Kidney (tissue), 14 donors: ENCODE measurements around the gene TBL3. TPM values are rescaled to one million over a fixed set of nuclear protein-coding genes. Genes with fewer than 3 reads are reported as not detected.
A peak's percentile ranks its signal among the peaks of the same experiment; 100 is the strongest.

Experiments
- DNase-seq, 5 donors: peaks; one replicate each; pipeline ENCODE4 v3.0.0-alpha.2; 2013 to 2020
- FAIRE-seq: peaks from 2 replicates; lab custom pipeline; 2012; peaks lifted over from hg19 to GRCh38; lab: Jason Lieb, UNC
- H3K27ac ChIP-seq, 2 donors: one replicate each; pipeline ENCODE4 v1.7.0; 2013; ENCODE audit warnings: low read depth in 2 of 2, low read length in 2 of 2, inconsistent platforms in 1 of 2
- H3K27me3 ChIP-seq: one replicate; pipeline ENCODE4 v1.7.1; 2013; ENCODE audit warnings: low read length, inconsistent platforms; ENCODE audit not compliant: control insufficient read depth, insufficient read depth
- H3K36me3 ChIP-seq, 3 donors: one replicate each; pipeline versions ENCODE4 v1.7.0 to v1.7.1; 2013; ENCODE audit warnings: low read length in 3 of 3, control low read depth in 1 of 3, inconsistent platforms in 1 of 3; ENCODE audit not compliant: insufficient read depth in 3 of 3, control insufficient read depth in 2 of 3
- H3K4me1 ChIP-seq, 3 donors: one replicate each; pipeline versions ENCODE4 v1.7.0 to v1.7.1; 2013; ENCODE audit warnings: low read length in 3 of 3, inconsistent platforms in 1 of 3, low read depth in 1 of 3; ENCODE audit not compliant: control insufficient read depth in 2 of 3, insufficient read depth in 2 of 3
- H3K4me3 ChIP-seq, 3 donors: one replicate each; pipeline versions ENCODE4 v1.7.0 to v1.8.1; 2013; ENCODE audit warnings: low read length in 3 of 3, control low read depth in 1 of 3, inconsistent platforms in 1 of 3
- H3K9ac ChIP-seq, 3 donors: one replicate each; pipeline versions ENCODE4 v1.7.0 to v1.7.1; 2013; ENCODE audit warnings: low read length in 3 of 3, control low read depth in 1 of 3, inconsistent platforms in 1 of 3
- H3K9me3 ChIP-seq, 3 donors: one replicate each; pipeline versions ENCODE4 v1.7.0 to v1.7.1; 2013; ENCODE audit warnings: low read length in 3 of 3, control low read depth in 1 of 3, inconsistent platforms in 1 of 3; ENCODE audit not compliant: control insufficient read depth in 2 of 3, insufficient read depth in 1 of 3
- intact Hi-C: fragments of 100-400 bp; cut with DNase I; formaldehyde crosslinking; loops from one replicate; pipeline ENCODE4 v1.11.1; 2022
- polyA plus RNA-seq: library from polyadenylated mRNA; stranded (reverse); fragments of 350-450 nt; fragmentation: Illumina TruSeq; extraction: RNeasy Lipid Tissue Mini Kit (QIAGEN cat#74804); gene quantifications from one replicate; pipeline ENCODE4 v1.2.3, GENCODE V29; 2014; ENCODE audit warnings: low read depth, low replicate concordance; ENCODE audit not compliant: insufficient read depth
- total RNA-seq: library from RNA; stranded (reverse); fragmentation: NEBNext Ultra II Directional; extraction: Animal tissue kit (Norgen Biotek cat#: 25700); gene quantifications from one replicate; pipeline ENCODE4 v1.2.1, GENCODE V29; 2021
- TF ChIP-seq, protein P1 (sequence below): IDR thresholded peaks from 3 replicates; pipeline ENCODE4 v1.5.1; 2012; ENCODE audit warnings: mild to moderate bottlenecking, moderate library complexity, borderline replicate concordance; ENCODE audit not compliant: insufficient read depth; ENCODE audit errors: extremely low read depth
- donor health status: control.
- donor health status: control.
- donor health status: control.
- donor health status: control.
- donor health status: control.
- donor health status: DM: yes; HTN: yes; CAD: no.
- donor health status: Normal renal cell carcinoma (clear cell type).

TBL3 gene
- total and polyA plus RNA-seq, 2 donors from 2014 or later, result 33.3 to 38.5 TPM

DNA sequence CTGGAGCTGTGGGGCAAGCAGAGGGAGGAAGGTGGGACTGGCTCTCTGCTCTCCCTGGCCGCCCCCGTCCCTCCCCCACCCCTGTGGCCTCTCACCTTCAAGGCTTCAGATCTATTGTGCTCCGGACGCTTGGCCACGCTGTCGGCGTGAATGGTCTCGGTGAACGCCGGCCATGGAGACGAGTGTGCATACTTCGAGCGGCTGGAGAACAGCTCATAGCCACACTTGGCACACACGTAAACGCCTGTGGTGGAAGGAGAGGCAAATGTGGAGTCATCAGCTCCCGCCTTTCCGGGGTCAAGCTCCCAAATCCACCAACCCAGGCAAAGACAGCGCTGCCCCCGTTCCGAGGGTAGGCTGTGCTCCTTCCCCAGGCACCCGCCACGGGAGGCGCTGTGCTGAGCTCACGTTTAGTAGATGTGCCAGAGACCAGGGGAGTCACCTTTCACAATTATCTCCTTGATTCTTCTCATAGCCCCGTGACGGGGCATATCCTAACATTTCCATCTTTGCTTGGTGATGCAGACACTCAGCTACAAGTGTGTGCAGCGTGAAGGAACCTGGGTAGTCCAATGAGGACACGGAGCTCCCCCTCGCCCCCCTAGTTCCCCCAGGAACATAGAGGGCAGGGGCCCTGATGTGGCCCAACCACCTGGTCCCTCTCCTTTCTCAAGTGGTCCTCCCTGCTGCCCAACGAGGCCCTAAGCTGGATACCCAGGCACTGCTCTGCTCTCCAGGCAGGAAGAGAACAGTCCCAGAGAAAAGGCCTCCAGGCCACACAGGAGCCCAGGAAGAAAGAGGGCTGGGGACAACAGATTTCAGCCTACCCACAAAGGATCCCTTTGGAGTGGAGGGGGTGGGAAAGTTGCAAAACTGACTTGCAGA lies 30.4 kb upstream of the TBL3 start:
- Histone ChIP-seq H3K4me3 (peak overlapping the region in 2 of 3 donors; percentile 71 to 86), H3K27ac (peak overlapping the region; percentile 54 to 57), H3K36me3 (peaks cover 0 to 9% (median 6%) of the 10 kb centered on the region in 3 donors), H3K27me3 (no peaks in the 10 kb centered on the region), H3K9ac (peak overlapping the region in 1 of 3 donors; percentile 74), H3K4me1 (peaks cover 0 to 10% (median 0%) of the 10 kb centered on the region in 3 donors), H3K9me3 (no peaks in the 10 kb centered on the region)
- TF ChIP-seq, protein P1, sequence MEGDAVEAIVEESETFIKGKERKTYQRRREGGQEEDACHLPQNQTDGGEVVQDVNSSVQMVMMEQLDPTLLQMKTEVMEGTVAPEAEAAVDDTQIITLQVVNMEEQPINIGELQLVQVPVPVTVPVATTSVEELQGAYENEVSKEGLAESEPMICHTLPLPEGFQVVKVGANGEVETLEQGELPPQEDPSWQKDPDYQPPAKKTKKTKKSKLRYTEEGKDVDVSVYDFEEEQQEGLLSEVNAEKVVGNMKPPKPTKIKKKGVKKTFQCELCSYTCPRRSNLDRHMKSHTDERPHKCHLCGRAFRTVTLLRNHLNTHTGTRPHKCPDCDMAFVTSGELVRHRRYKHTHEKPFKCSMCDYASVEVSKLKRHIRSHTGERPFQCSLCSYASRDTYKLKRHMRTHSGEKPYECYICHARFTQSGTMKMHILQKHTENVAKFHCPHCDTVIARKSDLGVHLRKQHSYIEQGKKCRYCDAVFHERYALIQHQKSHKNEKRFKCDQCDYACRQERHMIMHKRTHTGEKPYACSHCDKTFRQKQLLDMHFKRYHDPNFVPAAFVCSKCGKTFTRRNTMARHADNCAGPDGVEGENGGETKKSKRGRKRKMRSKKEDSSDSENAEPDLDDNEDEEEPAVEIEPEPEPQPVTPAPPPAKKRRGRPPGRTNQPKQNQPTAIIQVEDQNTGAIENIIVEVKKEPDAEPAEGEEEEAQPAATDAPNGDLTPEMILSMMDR, result peak; percentile 23
- intact Hi-C loops, result no loop called here
- DNase-seq, result peak in 1 of 5 donors; percentile 53
- FAIRE-seq, result no peak

GRCh38 chr16:1942047-1942809 lies 29.6 kb upstream of the TBL3 start:
- Histone ChIP-seq H3K9me3 (no peaks in the 10 kb centered on the region), H3K27ac (peak overlapping the region; percentile 76 to 81), H3K4me3 (peak overlapping the region; percentile 61 to 86 (median 71)), H3K27me3 (no peaks in the 10 kb centered on the region), H3K4me1 (peaks cover 0 to 10% (median 0%) of the 10 kb centered on the region in 3 donors), H3K36me3 (peaks cover 0 to 9% (median 6%) of the 10 kb centered on the region in 3 donors), H3K9ac (peak overlapping the region; percentile 33 to 74 (median 63))
- intact Hi-C loops, result no loop called here
- no peak for FAIRE-seq
- DNase-seq, result no peak
- TF ChIP-seq, protein P1, result no peak

DNA sequence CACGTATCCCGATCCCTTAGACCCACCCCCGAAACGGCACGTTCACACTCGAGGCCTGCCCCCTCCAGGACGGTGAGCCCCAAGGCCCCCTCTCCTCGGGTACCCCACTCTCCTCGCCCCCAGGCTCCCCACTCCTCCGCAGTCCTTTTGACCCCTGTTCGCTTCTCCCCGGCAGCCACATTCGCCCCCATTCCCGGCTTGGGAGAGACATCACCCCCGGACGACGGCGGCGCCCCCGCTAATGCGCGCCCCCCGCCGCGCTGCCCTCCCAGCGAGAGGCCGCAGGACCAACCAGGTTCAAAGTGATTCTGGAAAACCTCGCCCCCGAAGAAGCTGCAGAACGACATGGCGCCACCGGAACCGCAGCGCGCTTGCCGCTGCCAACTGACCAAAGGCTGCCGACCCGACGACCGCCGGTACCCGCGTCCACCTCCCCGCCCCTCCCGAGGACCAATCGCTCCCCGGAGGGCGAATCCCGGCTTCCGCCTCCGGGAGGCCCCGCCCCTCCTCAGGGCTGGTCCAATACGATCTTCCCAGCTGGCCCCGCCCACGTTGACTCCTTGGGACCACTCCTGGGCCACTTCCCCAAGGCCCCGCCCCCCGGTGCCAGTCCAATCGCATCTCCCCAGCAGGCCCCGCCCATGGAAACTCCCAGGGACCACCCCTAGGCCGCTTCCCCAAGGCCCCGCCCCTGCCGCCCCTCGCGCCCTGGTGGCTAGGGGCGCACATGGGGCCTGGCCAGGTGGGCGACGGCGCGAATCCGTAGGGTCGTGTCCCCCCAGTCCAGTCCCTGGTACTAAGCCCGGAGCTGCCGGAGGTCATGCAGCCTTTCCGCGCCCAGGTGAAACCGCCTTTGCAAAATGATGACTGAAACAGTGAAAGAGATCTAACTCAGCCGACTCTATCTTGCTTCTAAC lies 28.8 kb upstream of the TBL3 start, which contains the start of gene MSRB1:
TSS of gene MSRB1 (minus strand) at position 390 of the 917 bp plus-strand sequence. CDS start at position 347, 43 bp downstream.
- Histone ChIP-seq H3K36me3 (peaks cover 0 to 7% (median 3%) of the 10 kb centered on the region in 3 donors), H3K9me3 (no peaks in the 10 kb centered on the region), H3K4me1 (peaks cover 0 to 10% (median 0%) of the 10 kb centered on the region in 3 donors), H3K9ac (peak within 1 kb of the TSS; percentile 33 to 74 (median 63)), H3K27ac (peak within 1 kb of the TSS; percentile 76 to 81), H3K27me3 (no peaks in the 10 kb centered on the region), H3K4me3 (peak within 1 kb of the TSS; percentile 61 to 86 (median 71))
- FAIRE-seq (peak; percentile 94), DNase-seq (peak; percentile 100)
- intact Hi-C loops, result no loop called here
- TF ChIP-seq, protein P1, result no peak
